H1 (cell line): ENCODE results near the gene SPRR1B. TPM values are rescaled to one million over a fixed set of nuclear protein-coding genes. Genes with fewer than 3 reads are reported as not detected.

Experiments
- EZH2 ChIP-seq: fragments of 200-600 bp; sonication (generic); IDR thresholded peaks from 2 replicates; pipeline ENCODE4 v1.7.1; 2012; ENCODE audit warnings: low read depth, mild to moderate bottlenecking, moderate library complexity, low read length, inconsistent platforms; ENCODE audit not compliant: severe bottlenecking
- HDAC6 ChIP-seq: IDR thresholded peaks from one replicate; pipeline ENCODE4 v1.7.1; 2012; ENCODE audit warnings: low read depth, mild to moderate bottlenecking, inconsistent platforms, low read length, moderate library complexity
- KDM1A ChIP-seq: fragments of 200-600, 300-600 bp; sonication (generic); IDR thresholded peaks from 2 replicates; pipeline ENCODE4 v1.7.1; 2016; ENCODE audit warnings: mild to moderate bottlenecking, low read length, borderline replicate concordance
- KDM4A ChIP-seq: IDR thresholded peaks from one replicate; pipeline ENCODE4 v1.7.1; 2012; ENCODE audit warnings: low read depth, mild to moderate bottlenecking, moderate library complexity, low read length, inconsistent platforms; ENCODE audit not compliant: severe bottlenecking
- NANOG ChIP-seq: IDR thresholded peaks from 2 replicates; pipeline ENCODE4 v1.6.1; 2011; ENCODE audit warnings: low read length, low read depth, mild to moderate bottlenecking, inconsistent platforms; ENCODE audit not compliant: insufficient read depth, poor library complexity, severe bottlenecking
- RFX5 ChIP-seq: IDR thresholded peaks from 2 replicates; pipeline ENCODE4 v1.6.1; 2011; ENCODE audit warnings: low read depth, low read length, improper control_type of control experiment, borderline replicate concordance
- RXRA ChIP-seq: IDR thresholded peaks from 2 replicates; pipeline ENCODE4 v1.6.1; 2011; ENCODE audit warnings: low read depth, mild to moderate bottlenecking, low read length, moderate library complexity; ENCODE audit not compliant: insufficient read depth
- SIN3A ChIP-seq, 2 experiments: IDR thresholded peaks in 1 of 2; conservative IDR thresholded peaks in 1 of 2; 2 replicates each; pipeline ENCODE4 v1.6.1; 2011 to 2012; ENCODE audit warnings: low read length in 2 of 2, improper control_type of control experiment in 1 of 2, low read depth in 1 of 2, mild to moderate bottlenecking in 1 of 2
- SP4 ChIP-seq: IDR thresholded peaks from 2 replicates; pipeline ENCODE4 v1.6.1; 2012; ENCODE audit warnings: low read length, inconsistent platforms
- YY1 ChIP-seq: IDR thresholded peaks from 2 replicates; pipeline ENCODE4 v1.6.1; 2011; ENCODE audit warnings: low read depth, mild to moderate bottlenecking, low read length
- polyA plus RNA-seq, 7 experiments: library from polyadenylated mRNA; depleted of rRNA in 3 of 7; stranded (reverse) in 5 of 7; unstranded in 2 of 7; fragments of >200 nt in 5 of 7; fragments of 200-250 nt in 2 of 7; gene quantifications; 1 replicate in 5 of 7; 2 replicates in 1 of 7; 4 replicates in 1 of 7; pipeline versions ENCODE4 v1.2.1 to v1.2.3, GENCODE V29; 2011 to 2013; ENCODE audit warnings: missing spikeins in 2 of 7, mixed read lengths in 2 of 7
- total RNA-seq: library from RNA; stranded (reverse); fragmentation: NEBNext Ultra II Directional; extraction: Animal tissue kit (Norgen Biotek cat#: 25700); gene quantifications from 2 replicates; pipeline ENCODE4 v1.2.1, GENCODE V29; 2021

SPRR1B gene
- total and polyA plus RNA-seq, 2 of the 8 experiments (the other 6 are each of a cell fraction or from before 2014, with no cell fraction given) = 0.23 TPM; not detected in 1

- TF ChIP-seq SP4 (no peak), SIN3A (conservative IDR thresholded peaks at IDR 0.05 in 1 of 2, IDR thresholded peaks at IDR 0.05 in 1 of 2; ENCODE audit: low read depth in 1 of 2, low read length in 2 of 2) (no peak), EZH2 (no peak), HDAC6 (no peak), RXRA (no peak), KDM4A (no peak), KDM1A (no peak), YY1 (no peak), RFX5 (no peak), NANOG (no peak)
Measured at GRCh38 chr1:153032677-153033308, 1.8 kb downstream of the SPRR1B start (continued).
